CD4-positive, alpha-beta T cell treated with Interleukin-12 subunit alpha and Interleukin-12 subunit beta, for 1 hour (primary cell): ENCODE results near the gene C16orf90.
"Not testable (repeated sequence)": the region's sequence is repeated elsewhere in the genome, so short reads cannot be mapped to it uniquely, and the experiment has no call there.

Experiments used
- DNase-seq: peaks from one replicate; pipeline ENCODE4 v3.0.0-alpha.2; 2020

Gene C16orf90

GRCh38 chr16:3482659-3483241, 12.5 kb downstream of the C16orf90 start:
- no peak for DNase-seq

GRCh38 chr16:3481696-3482658, 13.3 kb downstream of the C16orf90 start:
- no peak for DNase-seq

- DNase-seq = no peak
Measured at GRCh38 chr16:3480901-3481695, 14.2 kb downstream of the C16orf90 start.

GRCh38 chr16:3479654-3480216, 15.6 kb downstream of the C16orf90 start:
- no peak for DNase-seq

- no peak for DNase-seq
Measured at GRCh38 chr16:3478242-3478925, 16.9 kb downstream of the C16orf90 start.

DNA sequence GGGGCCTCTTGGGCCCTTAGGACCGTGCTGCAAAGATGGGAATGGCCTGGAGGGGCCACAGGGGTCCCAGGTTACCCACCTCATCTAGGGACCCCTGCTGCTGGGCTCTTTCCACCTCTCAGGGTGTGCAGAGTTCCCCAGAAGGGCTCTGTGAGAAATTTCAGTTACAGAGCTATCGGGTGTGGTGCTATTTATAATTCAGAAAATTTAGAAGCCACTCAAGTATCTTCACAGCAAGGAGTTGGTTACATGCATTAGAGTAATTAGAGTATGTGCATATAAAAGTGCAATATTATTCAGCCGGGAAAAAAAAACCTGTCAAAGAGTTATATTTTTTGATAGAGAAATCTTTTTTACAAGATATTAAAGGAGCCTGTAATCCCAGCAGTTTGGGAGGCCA, 18.9 kb downstream of the C16orf90 start:
- DNase-seq = no peak

GRCh38 chr16:3475604-3476375, 19.5 kb downstream of the C16orf90 start:
- no peak for DNase-seq

- not testable (repeated sequence) for DNase-seq
Measured at GRCh38 chr16:3474870-3475269, 20.4 kb downstream of the C16orf90 start.

- no peak for DNase-seq
Measured at GRCh38 chr16:3474136-3474779, 21.0 kb downstream of the C16orf90 start.

- DNase-seq = not testable (repeated sequence)
Measured at GRCh38 chr16:3473596-3473943, 21.7 kb downstream of the C16orf90 start.

DNA sequence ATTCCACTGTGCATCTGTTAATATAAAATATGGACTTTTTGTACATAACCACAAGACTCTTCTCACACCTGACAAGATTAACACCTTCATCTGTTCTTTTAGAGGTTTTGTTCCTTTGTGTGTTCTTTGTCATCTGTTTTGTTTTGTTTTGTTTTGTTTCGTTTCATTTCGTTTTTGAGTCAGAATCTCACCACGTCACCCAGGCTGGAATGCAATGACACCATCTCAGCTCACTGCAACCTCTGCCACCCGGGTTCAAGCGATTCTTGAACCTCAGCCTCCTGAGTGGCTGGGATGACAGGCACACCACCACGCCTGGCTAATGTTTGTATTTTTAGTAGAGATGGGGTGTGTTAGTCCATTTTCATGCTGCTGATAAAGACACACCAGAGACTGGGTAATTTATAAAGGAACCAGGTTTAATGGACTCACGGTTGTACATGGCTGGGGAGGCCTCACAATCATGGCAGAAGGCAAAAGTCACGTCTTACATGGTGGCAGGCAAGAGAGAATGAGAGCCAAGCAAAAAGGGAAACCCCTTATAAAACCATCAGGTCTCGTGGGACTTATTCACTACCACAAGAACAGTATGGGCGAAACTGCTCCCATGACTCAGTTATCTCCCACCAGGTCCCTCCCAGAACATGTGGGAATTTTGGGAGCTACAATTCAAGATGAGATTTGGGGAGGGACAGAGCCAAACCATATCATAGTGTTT, 22.3 kb downstream of the C16orf90 start:
- DNase-seq = no peak

GRCh38 chr16:3471518-3472176, 23.6 kb downstream of the C16orf90 start:
- no peak for DNase-seq

- no peak for DNase-seq
Measured at GRCh38 chr16:3470723-3471122, 24.6 kb downstream of the C16orf90 start.

GRCh38 chr16:3469736-3470135, 25.6 kb downstream of the C16orf90 start:
- DNase-seq = no peak

DNA sequence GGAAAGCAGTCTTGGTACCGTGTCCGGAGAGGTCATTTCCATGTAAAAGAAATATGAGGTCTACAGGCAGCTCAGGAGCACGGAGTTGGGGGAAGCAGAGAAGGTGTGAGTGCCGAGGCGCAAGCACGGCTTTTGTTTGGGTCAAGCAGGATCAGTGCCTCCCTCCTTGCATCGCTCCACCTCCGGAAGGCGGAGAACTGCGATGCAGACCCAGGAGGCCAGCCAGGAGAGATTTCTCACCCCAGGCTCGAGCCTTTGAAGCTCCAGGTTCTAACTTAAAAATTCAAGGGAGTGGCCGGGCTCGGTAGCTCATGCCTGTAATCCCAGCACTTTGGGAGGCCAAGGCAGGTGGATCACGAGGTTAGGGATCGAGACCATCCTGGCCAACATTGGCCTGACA, 26.8 kb downstream of the C16orf90 start:
- DNase-seq = no peak

- no peak for DNase-seq
Measured at GRCh38 chr16:3467921-3468320, 27.4 kb downstream of the C16orf90 start.

DNA sequence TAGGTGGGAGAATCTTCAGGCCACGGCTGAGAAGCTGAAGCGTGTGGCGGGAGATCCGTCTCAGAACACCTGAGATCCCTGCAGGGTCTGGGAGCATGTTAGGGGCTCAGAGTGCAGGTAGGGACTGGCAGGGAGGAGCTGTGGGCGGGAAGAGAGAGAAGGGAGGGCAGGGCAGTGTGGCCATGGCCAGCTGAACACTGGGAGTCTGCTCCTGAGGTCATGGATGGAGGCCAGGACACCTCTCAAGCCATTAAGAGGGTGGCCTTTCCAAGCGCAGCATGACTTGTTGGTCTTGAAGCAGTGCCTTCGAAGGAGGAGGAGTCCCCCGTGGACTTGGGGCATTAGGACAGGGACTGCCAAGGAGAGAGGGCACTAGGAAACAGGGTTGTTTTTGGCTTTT, 28.1 kb downstream of the C16orf90 start:
- no peak for DNase-seq

DNA sequence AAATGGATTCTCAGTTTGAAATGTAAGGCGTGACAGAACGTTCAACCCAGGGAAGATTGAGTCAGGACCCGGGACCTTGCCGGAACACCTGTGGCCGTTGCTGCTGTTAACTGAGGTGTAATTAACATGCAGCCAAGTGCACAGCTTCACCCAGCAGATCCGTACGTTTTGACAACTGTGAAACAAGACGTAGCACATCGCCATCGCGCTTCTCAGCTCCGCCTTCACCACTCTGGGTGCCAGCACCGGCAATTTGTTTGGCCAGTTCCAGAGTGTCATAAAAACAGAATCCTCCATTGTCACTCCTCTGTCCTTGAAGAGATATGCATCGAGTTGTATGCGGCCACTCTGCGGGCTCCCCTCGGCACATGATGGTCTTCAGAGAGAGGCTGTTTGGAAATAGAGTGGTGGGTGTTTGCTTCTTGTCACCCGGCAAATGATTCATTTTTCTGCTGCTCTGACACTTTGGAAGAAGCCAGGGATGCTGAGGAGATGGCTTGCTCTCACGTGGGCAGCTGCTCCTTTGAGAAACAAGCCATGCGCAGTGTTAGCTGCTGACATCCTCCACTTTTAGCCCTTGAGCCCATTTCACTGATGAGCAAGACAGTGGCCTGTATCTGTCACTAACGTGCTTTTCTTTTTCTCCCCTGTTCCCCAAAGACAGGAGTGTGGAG, 29.2 kb downstream of the C16orf90 start:
- no peak for DNase-seq

- DNase-seq = no peak
Measured at GRCh38 chr16:3465301-3465700, 30.0 kb downstream of the C16orf90 start.
